GM21528 (cell line): ENCODE results near the gene GPX4.
"Not testable (repeated sequence)": the region's sequence is repeated elsewhere in the genome, so short reads cannot be mapped to it uniquely, and the experiment has no call there.

Source experiments
- ATAC-seq: cut with Tn5 transposase; IDR thresholded peaks from one replicate; pipeline ENCODE4 v1.9.1; 2021; ENCODE audit warnings: mild to moderate bottlenecking, moderate library complexity; ENCODE audit not compliant: unreplicated experiment, low FRiP score

The GPX4 gene

DNA sequence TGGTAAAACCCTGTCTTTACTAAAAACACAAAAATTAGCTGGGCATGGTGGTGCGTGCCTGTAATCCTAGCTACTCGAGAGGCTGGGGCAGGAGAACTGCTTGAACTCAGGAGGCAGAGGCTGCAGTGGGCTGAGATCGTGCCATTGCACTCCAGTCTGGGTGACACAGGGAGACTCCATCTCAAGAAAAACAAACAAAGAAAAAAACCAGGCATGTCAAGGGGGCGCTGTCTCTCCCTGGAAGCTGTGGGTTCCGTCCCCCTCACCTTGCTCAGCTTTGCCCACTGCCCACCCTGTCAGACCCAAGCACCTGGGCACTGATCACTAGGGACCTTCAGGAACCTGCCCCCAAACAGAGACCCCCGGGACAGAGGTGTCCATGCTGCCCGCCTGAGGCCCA lies 25.3 kb downstream of the GPX4 start:
- not testable (repeated sequence) for ATAC-seq

DNA sequence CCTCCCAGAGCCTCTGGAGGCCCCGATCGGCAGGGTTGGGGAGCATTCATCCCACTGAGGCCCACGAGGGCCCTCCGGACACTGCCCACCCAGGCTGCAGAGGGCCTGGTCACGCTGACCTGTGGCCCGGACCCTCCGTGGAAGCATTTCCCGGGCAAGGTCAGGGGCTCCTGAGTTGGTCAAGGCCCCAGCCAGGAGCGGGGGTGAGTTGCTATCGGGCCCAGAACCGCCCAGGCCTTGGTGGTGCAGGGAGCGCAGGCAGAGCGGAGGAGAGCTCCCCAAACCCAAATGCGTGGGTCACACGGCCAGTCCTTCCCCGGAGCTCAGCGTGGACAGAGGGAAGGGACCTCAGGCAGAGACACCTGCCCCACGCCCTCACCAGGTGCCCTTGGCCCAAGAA lies 25.7 kb downstream of the GPX4 start:
- ATAC-seq = no peak

DNA sequence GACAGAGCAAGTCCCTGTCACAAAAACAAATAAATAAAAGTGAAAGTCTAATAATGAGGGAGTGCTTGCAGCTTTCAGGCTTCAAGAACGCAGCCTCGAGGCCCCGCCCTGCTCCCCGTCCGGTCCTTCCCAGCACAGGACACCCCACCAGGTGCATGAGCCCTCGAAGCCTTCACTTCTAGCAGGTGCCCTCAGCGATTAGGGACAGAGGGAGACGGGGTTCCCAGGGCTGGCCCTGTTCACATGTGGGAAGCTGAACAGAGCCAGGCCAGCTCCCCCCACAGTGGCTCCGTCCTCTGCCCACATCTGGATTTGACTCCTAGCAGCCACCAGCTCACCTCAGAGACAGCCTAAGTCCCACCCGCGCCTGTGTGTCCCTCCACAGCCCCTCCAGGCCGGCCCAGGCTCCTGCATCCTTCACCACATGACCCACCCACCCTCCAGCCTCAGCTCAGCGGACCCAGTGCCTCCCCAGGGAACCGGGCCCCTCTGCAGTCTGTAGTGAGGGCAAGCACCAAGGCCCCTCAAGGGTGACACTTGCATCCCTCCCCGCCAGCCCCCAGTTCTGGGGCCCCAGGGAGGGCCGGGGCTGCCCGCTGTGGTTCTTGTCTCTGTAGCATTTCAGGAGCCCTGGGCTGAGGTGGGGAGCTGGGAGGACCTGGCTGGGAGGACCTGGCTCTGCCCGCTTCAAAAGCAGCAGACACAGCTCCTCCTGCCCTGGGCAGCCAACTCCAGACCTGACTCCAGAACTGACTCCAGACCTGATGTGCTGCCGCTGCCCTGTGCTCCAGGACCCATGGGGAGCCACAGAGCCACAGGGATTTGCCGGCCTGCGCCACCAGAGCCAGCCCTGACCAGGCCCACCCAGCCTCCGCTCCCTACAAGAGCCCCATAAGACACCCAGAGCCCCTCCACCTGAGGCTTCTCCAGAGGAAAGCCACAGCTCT lies 27.2 kb downstream of the GPX4 start:
- peak; percentile 8 for ATAC-seq

DNA sequence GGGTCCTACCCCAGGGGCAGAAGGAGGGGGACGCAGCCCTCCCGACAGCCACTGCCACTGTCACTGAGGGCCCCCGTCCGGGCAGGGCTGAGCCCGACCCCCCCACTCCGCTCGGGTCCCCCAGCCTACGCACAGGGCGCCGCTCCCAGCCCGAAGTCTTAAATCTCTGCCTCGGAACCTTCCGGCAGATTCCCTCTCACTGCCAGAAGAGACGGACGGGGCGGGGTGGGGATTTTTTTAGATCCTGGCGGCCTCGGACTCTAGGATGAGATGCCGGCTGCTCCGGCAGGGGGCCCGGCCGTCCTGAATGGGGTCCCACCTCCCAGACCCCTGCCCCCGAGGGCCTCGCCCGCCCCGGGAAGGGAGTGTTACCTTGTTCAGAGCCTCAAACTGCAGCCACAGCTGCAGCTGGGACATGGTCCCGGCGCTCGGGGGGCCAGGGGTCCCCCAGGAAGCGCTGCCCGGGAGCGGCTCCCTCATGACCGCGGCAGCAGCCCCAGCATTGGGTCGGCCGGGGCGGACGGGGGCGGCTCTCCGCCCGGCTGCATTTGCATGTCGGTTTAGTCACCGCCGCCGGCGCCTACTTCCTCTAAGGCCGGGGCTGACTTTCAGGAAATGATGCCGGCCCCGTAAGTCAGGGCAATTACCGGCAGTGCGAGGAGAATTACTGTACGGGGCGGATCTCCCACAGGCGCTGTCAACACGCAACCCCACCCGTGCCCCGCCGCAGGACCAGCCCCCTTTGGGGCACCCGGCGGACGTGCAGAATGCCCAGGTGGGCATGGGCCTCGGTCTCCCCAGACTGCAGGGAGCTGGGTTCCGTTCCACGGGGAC lies 28.1 kb downstream of the GPX4 start:
- ATAC-seq = peak; percentile 45

DNA sequence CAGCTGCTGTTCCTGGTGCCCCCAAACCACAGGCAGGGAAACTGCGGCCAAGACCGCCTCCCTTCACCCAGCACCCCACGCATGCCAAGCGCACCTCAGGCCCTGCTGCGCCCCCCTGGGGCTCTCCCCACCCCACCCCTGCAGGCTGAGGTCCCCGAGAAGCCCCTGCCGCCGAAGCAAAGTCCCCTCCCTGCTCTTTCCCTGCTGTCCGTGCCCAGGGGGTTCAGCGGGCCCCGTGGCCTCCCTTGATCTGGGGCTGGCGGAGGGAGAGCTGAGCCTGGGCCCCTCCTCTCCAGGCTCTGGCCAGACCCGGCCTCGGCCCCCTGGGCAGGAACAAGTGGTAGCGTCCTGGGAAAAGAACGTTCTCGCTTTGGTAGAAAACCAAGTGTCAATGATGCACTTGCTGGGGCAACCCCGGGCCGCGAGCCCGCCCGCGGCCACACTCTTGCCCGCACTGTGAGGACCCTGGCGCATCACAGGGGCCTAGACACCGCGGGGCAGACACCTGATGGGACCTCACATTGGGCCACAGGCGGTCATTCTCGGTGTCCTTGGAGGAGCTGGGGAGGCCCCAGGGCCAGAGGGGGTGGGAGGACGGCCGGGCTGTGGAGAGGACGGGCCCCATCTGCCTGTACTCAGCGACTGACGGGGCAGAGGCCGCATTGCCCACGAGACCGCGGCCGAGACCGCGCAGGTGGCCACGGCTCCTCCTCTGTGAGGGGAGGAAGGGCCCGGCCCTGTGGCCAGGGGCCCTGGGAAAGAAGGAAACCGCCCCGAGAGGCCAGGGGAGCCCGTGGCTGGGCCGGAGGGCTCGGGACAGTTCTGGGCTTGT lies 29.0 kb downstream of the GPX4 start:
- no peak for ATAC-seq

DNA sequence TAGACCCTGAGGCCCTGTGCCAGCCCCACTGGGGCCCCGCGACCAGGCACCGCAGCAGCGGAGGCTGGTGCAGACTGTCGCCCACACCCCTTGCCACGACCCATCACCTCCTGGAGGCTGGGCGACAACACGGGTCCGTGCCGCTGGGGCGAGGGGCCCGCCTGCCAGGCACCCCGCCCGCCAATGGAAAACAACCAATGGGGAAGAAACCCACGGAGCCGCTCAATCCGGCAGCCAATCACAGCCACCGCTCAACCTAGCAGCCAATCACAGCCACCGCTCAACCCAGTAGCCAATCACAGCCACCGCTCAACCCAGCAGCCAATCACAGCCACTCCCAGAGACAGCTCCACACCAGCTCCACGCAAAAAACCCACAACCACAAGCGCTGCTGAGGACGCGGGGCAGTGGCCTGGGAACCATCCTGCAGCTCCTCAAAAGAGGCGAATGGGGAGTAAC lies 29.7 kb downstream of the GPX4 start:
- no peak for ATAC-seq

DNA sequence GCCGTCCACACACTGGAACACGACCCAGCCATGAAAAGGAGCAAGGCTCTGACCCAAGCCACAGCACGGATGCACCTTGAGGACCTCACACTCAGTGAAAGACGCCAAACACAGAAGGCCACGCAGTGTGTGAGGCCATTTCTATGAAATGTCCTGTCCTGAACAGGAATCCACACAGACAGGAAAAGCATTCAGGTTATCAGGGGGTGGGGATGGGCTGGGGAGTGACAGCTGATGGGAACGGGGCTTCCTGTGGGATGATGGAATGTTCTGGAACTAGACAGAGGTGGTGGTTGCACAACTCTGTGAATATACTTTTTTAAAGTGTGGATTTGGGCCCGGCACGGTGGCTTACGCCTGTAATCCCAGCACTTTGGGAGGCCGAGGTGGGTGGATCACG lies 30.6 kb downstream of the GPX4 start:
- ATAC-seq = no peak

DNA sequence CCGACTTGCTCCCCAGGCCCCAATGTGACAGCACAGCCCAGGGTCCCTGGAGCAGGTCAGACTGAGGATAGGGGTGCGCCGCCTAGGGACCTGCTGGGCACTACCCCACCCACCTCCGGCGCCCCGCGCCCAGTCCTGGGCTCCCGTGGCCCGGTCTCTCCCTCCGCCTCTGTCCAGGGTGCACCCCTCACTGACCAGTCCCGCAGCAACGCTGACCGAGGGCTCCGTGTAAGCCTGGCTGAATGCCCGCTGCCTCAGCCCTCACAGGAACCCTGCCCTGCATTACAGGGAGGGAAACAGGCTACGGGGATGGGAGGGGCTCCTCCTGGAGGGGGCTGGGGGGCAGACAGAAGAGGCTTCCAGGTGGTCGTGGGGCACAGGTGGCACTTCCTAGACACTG lies 31.7 kb downstream of the GPX4 start:
- no peak for ATAC-seq

DNA sequence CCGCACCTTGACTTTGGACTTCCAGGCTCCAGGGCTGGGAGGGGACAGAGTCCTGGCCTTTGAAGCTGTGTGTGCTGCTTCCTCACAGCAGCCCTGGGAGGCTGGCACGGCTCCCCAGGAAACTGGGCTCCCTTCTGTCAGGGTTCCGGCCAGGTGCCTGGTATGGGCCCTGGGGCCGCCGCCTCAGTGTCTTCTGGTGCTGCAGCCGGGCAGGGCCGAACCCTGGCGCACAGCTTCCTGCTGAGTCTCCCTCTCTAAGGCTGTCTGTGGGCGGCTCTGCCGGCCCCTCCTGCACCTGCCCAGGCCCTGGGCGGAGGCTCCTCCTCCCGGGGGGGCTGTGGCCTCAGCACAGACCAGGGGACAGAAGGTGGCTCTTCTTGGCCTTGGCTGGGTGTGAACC lies 32.4 kb downstream of the GPX4 start:
- no peak for ATAC-seq

DNA sequence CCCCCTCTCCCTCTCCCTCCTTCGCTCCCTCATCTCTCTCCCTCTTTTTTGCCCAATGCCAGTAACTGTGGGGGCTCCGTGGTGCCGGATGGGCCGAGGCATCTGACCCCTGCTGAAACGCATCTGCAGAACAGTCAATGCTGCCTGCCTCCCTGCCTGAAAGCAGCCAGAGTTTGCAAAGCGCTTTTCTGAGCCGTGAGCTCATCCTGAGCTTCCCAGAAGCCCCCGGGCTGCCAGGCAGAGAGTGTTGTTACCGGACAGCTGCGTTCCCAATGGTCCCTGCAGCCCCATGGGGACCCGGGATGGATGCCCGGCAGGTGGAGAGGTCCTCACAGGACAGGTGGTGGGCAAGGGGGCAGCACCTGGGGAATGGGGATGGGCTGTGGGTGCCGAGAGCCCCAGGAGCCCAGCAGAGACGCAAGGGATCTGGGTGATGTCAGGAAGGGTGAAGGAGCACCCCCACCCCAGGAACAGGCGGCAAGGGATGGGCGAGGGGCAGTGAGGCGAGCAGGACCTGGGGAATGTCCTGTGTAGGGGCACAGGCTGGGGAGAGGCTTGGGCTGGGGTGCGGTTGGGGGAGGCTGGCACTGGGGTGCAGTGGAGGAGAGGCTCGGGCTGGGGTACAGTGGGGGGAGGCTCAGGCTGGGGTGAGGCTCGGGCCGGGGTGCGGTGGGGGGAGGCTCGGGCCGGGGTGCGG lies 33.0 kb downstream of the GPX4 start:
- ATAC-seq = no peak

DNA sequence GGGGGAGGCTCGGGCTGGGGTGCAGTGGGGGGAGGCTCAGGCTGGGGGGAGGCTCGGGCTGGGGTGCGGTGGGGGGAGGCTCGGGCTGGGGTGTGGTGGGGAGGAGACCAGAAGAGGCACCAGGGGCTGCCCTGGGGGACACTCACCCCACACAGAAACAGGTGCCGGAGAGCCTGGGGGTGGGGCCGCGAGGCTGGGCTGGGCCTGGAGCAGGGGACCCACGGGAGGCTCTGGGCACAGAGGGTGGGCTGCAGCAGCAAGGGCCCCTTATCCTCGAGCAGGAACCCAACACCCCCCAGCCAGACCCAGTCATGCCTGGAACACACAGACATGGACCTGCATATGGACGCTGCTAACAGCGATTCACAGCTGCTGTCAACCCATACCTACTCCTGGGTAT lies 34.3 kb downstream of the GPX4 start:
- ATAC-seq = no peak

DNA sequence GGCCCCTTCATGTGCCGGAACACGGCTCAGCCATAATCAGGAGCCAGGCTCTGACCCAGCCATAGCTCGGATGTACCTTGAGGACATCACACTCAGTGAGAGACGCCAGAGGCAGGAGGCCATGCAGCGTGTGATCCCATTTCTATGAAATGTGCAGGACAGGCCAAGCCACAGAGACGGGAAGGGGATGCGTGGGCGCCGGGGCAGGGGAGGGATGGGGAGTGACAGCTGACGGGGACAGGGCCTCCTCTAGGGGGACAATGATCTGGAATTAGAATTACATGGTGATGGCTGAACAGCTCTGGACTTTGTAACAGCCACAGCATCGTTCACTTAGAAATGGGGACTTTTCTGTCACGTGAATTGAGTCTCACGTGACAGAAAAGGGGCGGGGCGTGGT lies 35.3 kb downstream of the GPX4 start:
- no peak for ATAC-seq

DNA sequence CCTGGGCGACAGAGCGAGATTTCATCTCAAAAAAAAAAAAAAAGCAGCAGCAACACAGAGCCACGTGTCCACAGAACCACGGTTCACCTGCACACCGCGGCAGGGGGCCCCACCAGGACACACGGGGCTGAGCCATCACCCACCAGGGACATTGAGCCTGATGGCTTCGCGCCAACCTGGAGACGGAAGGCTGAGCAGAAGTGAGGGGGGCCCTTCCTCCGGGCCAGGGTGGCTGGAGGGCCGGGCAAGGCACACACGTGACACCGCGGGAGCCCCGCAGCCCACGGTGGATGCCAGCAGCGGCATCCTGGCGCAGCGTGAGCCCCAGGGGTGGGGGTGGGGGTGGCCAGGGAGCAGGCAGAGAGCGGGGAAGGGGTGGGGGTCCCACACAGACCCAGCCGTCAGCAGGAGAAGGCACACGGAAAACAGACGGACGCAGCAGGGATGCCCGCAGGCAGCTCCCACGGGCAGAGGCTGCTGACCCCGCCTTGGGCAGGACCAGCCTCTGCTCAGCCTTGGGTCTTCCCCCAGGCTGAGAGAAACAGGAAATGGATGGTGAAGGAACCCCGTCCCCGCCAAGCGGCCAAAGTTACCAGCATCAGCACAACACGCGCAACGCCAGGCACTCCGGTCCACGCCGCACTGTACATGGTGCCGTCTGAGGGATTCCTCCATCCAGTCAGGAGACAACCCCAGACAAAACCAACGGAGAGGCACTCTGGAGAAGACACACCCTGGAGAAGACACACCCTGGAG lies 36.7 kb downstream of the GPX4 start:
- ATAC-seq = no peak

DNA sequence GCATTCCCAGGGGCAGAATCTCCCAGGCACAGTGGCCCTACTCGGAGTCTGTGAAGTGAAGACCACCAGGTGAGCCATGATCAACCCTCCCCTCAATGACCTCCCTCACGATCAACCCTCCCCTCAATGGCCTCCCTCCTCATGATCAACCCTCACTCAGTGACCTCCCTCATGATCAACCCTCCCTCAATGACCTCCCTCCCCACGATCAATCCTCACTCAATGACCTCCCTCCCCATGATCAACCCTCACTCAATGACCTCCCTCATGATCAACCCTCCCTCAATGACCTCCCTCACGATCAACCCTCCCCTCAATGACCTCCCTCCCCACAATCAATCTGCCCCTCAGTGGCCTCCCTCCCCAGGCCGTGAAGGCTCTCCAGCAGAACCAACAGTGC lies 38.1 kb downstream of the GPX4 start:
- ATAC-seq = no peak

DNA sequence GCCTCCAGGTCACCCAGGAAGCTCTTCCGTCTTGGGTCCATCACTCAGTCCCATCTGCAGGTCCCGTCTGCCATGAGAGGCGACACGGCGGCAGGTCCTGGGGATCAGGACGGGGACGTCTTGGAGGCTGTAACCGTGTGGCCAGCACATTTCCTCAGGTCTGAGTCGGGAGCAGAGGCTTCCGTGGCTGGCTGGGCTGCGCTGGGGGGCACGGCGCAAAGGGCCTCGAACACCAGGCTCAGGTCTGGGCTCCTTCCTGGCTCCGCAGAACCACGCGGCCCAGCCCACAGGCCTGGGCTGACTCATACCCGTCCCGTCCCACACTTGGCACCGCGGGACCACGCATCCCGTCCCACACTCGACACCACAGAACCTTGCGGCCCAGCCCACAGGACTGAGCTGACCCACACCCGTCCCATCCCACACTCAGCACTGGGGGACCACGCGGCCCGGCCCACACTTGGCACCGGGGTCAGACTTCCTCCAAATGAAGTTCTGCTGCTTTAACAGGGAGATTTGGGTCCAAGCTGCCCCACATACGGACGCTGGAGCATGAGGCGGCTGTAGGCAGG lies 40.1 kb downstream of the GPX4 start:
- ATAC-seq = no peak

DNA sequence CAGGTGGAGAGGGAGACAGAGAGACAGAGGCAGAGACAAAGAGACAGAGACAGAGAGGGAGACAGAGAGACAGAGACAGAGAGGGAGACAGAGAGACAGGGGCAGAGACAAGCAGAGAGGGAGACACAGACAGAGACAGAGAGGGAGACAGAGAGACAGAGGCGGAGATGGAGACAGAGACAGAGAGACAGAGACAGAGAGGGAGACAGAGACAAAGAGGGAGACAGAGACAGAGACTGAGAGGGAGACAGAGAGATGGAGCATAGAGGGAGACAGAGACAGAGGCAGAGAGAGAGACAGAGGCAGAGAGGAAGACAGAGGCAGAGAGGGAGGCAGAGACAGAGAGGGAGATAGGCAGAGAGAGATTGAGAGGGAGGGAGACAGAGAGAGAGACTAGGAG lies 40.9 kb downstream of the GPX4 start:
- ATAC-seq = no peak

DNA sequence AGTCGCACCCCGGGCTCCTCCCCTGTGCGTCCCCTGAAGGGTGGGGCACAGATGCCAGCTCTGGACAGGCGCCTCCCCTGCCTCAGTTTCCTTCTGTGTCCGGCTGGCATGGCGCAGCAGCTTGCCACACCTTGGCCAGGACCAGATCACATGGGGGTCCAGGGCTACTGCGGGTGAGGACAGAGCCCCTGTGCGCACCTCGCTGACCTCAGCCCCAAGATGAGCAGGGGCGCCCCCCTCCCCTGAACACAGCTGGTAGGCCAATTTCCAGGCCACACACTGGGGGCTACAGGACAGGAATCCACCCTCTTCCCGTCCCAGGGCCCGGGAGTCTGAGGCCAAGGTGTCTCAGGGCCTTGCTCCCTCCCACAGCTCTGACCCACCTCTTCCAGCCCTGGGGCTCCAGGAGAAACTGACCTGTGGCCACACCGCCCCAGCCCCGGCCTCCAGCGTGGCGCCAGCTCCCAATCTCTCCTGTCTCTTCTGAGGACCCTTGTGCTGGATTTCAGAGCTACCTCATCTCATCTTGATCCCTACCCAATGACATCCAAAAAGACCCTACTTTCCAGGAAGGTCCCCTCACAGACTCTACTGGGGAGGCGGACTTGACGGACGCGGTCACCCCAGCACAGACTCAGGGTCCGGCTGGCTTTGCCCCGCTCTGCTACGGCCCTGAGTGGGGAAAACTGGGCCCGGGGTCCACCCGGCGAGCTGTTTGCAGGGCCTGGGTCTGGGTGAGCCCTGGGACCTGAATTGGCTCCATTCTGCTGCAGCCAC lies 42.0 kb downstream of the GPX4 start:
- ATAC-seq = no peak

DNA sequence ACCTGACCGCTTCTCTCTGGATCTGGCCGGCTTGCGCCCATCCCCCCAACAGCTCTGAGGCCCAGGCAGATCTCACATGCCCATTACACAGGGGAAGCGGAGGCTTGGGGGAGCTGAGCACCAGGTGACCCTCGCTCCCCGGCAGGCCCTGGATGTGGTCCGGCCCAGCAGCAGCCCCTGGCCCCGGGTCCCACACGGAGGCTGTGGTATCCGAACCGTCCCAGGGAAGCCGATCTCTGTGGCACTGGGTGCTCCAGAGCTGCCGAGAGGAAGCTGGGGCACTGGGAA lies 42.6 kb downstream of the GPX4 start:
- ATAC-seq = no peak
